Thoracic aorta (tissue), 2 donors: ENCODE results near the gene RAP1A. TPM values are rescaled to one million over a fixed set of nuclear protein-coding genes. Genes with fewer than 3 reads are reported as not detected.

ENCODE experiments used
- ATAC-seq: fragments of 150-250 bp; one replicate; pipeline ENCODE4 v1.8.0; 2017; ENCODE audit warnings: low read depth; ENCODE audit not compliant: insufficient number of reproducible peaks, low FRiP score
- DNase-seq: peaks from one replicate; pipeline ENCODE4 v3.0.0-alpha.2; 2020; ENCODE audit warnings: low spot score
- H3K27ac ChIP-seq, 2 donors: fragments of 200-600 bp; sonication (generic); 1 replicate in 1 of 2; 2 replicates in 1 of 2; pipeline ENCODE4 v1.5.1; 2016; ENCODE audit warnings: mild to moderate bottlenecking in 2 of 2, moderate library complexity in 2 of 2
- H3K27me3 ChIP-seq: fragments of 200-600 bp; sonication (generic); replicated peaks from 2 replicates; pipeline ENCODE4 v1.6.0; 2016; ENCODE audit warnings: mild to moderate bottlenecking; ENCODE audit not compliant: insufficient read depth
- H3K36me3 ChIP-seq: fragments of 200-600 bp; sonication (generic); one replicate; pipeline ENCODE4 v1.5.1; 2016
- H3K4me1 ChIP-seq, 2 donors: fragments of 200-600 bp; sonication (generic); 1 replicate in 1 of 2; 2 replicates in 1 of 2; pipeline versions ENCODE4 v1.5.1 to v1.6.0; 2016; ENCODE audit warnings: low read depth in 2 of 2, mild to moderate bottlenecking in 1 of 2; ENCODE audit not compliant: control insufficient read depth in 1 of 2
- H3K4me3 ChIP-seq: fragments of 200-600 bp; sonication (generic); 2 replicates; pipeline ENCODE4 v1.5.1; 2016; ENCODE audit warnings: mild to moderate bottlenecking
- H3K9me3 ChIP-seq: fragments of 200-600 bp; sonication (generic); 2 replicates; pipeline ENCODE4 v1.5.1; 2016
- total RNA-seq, 2 donors: library from RNA; depleted of rRNA; stranded (reverse); fragments of >200 nt; gene quantifications; one replicate each; pipeline versions ENCODE4 v1.1.0 to v1.2.3, GENCODE V29; 2016
- TF ChIP-seq, protein P1 (sequence below): fragments of 200-600 bp; sonication (generic); IDR thresholded peaks from one replicate; pipeline ENCODE4 v1.5.1; 2019; ENCODE audit warnings: antibody characterized with exemption

The RAP1A gene
- total RNA-seq, 2 donors from 2014 or later, result 67.4 to 75.0 TPM

DNA sequence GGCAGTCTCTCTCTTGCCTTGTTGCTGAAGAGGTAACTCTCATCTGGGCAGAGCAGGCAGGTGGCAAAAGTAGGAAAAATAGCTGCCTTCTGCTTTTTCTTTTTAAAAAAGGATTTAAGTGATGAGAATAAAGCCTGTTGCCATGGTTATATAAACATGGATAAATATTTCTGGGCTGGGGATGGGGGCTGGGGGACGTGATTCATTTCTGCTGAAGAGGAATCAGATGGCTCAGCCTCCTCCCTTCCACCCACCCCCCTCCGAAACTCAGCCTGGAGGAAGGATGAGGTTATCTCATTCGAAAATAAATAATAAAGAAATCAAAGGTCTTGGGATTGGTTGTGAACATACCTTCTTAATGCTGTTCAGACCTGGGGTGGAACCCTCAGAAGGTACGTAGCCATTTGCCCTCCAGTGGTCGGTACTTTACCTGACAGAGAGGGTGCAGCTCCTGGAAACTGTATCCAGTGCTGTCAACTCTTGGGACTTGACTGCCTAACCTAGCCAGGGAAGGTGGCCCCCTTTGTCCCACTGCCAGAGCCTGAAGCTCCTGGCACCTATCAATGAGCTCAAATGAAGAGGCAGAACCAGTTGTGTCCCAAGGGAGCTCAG, 123.5 kb downstream of the RAP1A start:
- peaks cover under 1 to 5% of the 10 kb centered on the region in 2 donors for H3K4me1 ChIP-seq
- H3K9me3 ChIP-seq, result no peaks in the 10 kb centered on the region
- no peaks in the 10 kb centered on the region for H3K27me3 ChIP-seq
- no peak overlapping the region for H3K27ac ChIP-seq
- no peak overlapping the region for H3K4me3 ChIP-seq
- ATAC-seq (no peak), DNase-seq (no peak)
- H3K36me3 ChIP-seq, result no peaks in the 10 kb centered on the region
- TF ChIP-seq, protein P1, sequence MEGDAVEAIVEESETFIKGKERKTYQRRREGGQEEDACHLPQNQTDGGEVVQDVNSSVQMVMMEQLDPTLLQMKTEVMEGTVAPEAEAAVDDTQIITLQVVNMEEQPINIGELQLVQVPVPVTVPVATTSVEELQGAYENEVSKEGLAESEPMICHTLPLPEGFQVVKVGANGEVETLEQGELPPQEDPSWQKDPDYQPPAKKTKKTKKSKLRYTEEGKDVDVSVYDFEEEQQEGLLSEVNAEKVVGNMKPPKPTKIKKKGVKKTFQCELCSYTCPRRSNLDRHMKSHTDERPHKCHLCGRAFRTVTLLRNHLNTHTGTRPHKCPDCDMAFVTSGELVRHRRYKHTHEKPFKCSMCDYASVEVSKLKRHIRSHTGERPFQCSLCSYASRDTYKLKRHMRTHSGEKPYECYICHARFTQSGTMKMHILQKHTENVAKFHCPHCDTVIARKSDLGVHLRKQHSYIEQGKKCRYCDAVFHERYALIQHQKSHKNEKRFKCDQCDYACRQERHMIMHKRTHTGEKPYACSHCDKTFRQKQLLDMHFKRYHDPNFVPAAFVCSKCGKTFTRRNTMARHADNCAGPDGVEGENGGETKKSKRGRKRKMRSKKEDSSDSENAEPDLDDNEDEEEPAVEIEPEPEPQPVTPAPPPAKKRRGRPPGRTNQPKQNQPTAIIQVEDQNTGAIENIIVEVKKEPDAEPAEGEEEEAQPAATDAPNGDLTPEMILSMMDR, result no peak

DNA sequence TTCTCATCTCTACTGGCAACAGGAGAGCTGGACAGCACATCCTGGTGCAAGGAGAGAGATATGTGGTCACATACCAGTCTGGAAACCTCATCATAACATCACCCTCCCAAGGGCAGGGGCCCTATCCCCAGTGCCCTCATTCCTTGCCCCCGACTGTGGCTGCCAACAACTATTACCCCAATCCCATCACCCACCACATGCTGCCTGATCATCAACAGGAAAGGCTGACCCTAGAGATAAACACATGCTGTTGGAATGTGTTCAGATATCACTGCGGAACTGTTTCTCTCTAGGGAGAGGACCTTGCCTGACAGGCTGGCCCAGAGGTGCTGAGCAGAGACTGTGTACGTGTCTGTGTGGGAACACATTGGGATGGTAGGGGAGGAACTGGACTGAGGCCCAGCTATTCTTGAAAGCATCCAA, 124.1 kb downstream of the RAP1A start:
- H3K36me3 ChIP-seq, result no peaks in the 10 kb centered on the region
- H3K27me3 ChIP-seq, result no peaks in the 10 kb centered on the region
- DNase-seq (no peak), ATAC-seq (no peak)
- no peaks in the 10 kb centered on the region for H3K4me1 ChIP-seq
- H3K27ac ChIP-seq, result no peak overlapping the region
- no peaks in the 10 kb centered on the region for H3K9me3 ChIP-seq
- TF ChIP-seq, protein P1, result no peak
- H3K4me3 ChIP-seq, result no peak overlapping the region

DNA sequence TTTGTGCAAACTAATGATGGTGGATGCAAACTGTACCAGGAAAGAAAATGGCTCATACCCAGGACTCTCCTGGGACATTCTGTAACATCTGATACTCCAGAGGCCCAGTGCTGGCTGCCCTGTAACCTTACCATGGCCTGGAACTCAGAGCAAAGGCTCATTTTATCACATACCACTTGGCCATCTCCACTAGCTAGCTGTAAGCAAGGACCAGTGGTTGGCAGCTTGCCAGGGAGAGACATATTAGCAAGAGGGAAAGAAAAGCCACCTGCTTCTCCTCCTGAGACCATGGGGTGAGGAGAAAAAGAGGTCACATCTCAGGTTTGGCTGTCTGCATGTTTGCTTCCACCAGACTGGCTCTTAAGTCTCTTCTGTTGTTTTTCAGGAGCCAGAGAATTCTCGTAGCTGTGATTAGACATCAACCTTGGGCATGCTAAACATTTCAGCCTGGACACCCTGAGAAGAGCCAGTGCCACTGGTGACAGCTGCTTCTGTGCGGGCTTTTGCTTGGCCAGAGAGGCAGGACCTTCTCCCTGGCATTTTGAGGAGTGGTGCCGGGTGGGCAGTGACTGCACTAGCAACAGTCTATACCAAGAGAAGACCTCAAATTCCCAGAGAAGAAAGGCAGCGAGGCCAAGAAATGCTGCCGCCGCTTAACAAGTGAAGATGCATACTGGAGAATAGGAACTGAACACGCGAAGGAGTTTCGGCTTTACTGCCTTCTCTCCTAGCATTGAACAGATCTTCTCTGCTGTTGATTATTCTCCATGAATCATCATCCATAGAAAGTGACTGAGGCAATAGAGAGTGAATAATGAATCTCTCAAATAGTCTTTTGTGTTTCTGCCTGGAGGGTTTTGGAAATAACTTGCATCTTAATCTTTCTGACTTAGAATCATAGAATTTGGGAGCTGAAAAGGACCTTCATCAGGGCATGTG, 126.4 kb downstream of the RAP1A start:
- no peak overlapping the region for H3K4me3 ChIP-seq
- H3K36me3 ChIP-seq, result no peaks in the 10 kb centered on the region
- no peaks in the 10 kb centered on the region for H3K27me3 ChIP-seq
- H3K9me3 ChIP-seq, result no peaks in the 10 kb centered on the region
- no peak for ATAC-seq
- TF ChIP-seq, protein P1, result no peak
- no peaks in the 10 kb centered on the region for H3K4me1 ChIP-seq
- no peak for DNase-seq
- H3K27ac ChIP-seq, result no peak overlapping the region

DNA sequence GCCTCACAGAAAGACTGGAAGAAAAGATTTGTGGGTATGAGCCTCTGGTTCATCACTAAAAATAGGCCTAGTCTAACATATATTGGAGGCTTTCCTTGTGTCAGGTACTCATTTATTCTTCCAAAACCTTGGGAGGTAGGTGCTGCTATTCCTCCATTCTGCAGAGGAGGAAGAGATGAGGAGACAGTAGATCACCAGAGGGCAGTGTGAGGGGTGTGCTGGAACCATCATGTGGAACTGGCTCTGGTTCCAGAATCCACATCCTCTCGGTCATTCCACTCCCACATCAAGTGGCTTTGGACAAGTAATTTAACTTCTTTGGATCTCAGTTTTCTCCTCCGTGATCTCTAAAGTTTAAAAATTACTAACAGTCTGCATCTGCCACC, 127.0 kb downstream of the RAP1A start:
- Histone ChIP-seq H3K36me3 (no peaks in the 10 kb centered on the region), H3K4me1 (peaks cover 0 to 2% of the 10 kb centered on the region in 2 donors), H3K27ac (no peak overlapping the region), H3K9me3 (no peaks in the 10 kb centered on the region), H3K27me3 (no peaks in the 10 kb centered on the region), H3K4me3 (no peak overlapping the region)
- DNase-seq (no peak), ATAC-seq (no peak)
- TF ChIP-seq, protein P1, result no peak

DNA sequence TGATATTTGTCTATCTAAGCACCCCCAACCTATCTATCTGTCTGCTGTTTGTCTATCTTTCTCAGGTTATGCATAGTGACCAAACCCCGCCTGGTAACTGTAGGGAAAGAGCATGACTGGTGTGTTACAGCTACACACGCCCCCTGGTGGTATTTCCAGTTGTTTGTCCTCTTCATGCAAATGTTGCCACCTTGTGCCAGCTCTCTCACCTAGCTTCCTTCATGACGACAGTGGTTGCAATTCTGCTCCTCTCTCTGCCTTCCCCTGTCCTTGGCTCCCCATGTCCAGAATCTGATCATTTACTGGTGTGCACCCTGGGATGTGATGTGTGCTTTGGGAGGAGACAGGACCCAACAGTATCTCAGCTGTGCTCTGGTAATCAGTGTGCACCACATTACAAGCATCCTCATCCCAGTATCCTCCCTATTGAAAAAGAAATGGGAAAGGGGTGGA, 127.7 kb downstream of the RAP1A start:
- no peaks in the 10 kb centered on the region for H3K27me3 ChIP-seq
- H3K4me1 ChIP-seq, result peaks cover 0 to 5% of the 10 kb centered on the region in 2 donors
- TF ChIP-seq, protein P1, result peak; percentile 56
- no peak overlapping the region for H3K27ac ChIP-seq
- no peaks in the 10 kb centered on the region for H3K9me3 ChIP-seq
- H3K4me3 ChIP-seq, result no peak overlapping the region
- H3K36me3 ChIP-seq, result no peaks in the 10 kb centered on the region
- no peak for DNase-seq
- ATAC-seq, result no peak
